PC-9 (cell line): Measurements from ENCODE around the gene CCDC180. TPM values are rescaled to one million over a fixed set of nuclear protein-coding genes. Genes with fewer than 3 reads are reported as not detected.

Experiments
- BruUV-seq: library from RNA; stranded (reverse); fragments of 400-500 nt; replicated peaks from 2 replicates; lab custom pipeline; 2021; lab: Mats Ljungman, UMichigan
- CTCF ChIA-PET: fragments of 300-600 bp; sonication (Branson Sonifier 250); formaldehyde crosslinking; loops from one replicate; lab custom pipeline; 2022; ENCODE audit warnings: antibody characterized with exemption; lab: Charles Lee
- POLR2A ChIA-PET: fragments of 300-600 bp; sonication (Branson Sonifier 250); formaldehyde crosslinking; loops from one replicate; lab custom pipeline; 2022; ENCODE audit warnings: antibody characterized with exemption; ENCODE audit not compliant: unreplicated experiment; lab: Charles Lee
- DNase-seq, 2 experiments: peaks; one replicate each; pipeline versions ENCODE4 v3.0.0 to v3.0.0-alpha.2; 2015 to 2022; ENCODE audit warnings: mixed read lengths in 1 of 2
- H2AFZ ChIP-seq: fragments of 200-600 bp; sonication (generic); 2 replicates; pipeline ENCODE4 v1.8.1; 2017; ENCODE audit warnings: antibody characterized with exemption
- H3F3A ChIP-seq: fragments of 200-600 bp; sonication (generic); 2 replicates; pipeline ENCODE4 v1.8.1; 2017; ENCODE audit warnings: antibody characterized with exemption, mild to moderate bottlenecking, low read depth; ENCODE audit not compliant: insufficient read depth
- H3K27ac ChIP-seq: fragments of 200-600 bp; sonication (generic); 2 replicates; pipeline ENCODE4 v1.6.1; 2016; ENCODE audit warnings: mixed run types
- H3K27me3 ChIP-seq: fragments of 200-600 bp; sonication (generic); 2 replicates; pipeline ENCODE4 v1.6.1; 2016; ENCODE audit warnings: low read depth, mixed run types; ENCODE audit not compliant: insufficient read depth
- H3K36me3 ChIP-seq: fragments of 200-600 bp; sonication (generic); 2 replicates; pipeline ENCODE4 v1.6.1; 2016; ENCODE audit warnings: low read depth, mixed run types
- H3K4me1 ChIP-seq: fragments of 200-600 bp; sonication (generic); replicated peaks from 2 replicates; pipeline ENCODE4 v1.6.1; 2016; ENCODE audit warnings: mixed run types; ENCODE audit not compliant: insufficient read depth
- H3K4me2 ChIP-seq: fragments of 200-600 bp; sonication (generic); 2 replicates; pipeline ENCODE4 v1.6.1; 2017; ENCODE audit warnings: mixed run types
- H3K4me3 ChIP-seq: fragments of 200-600 bp; sonication (generic); 2 replicates; pipeline ENCODE4 v1.6.1; 2016; ENCODE audit warnings: mixed run types
- H3K79me2 ChIP-seq: fragments of 200-600 bp; sonication (generic); 2 replicates; pipeline ENCODE4 v1.6.1; 2017; ENCODE audit warnings: low read depth, mixed run types
- H3K9me2 ChIP-seq: fragments of 200-600 bp; sonication (generic); 2 replicates; pipeline ENCODE4 v1.8.1; 2017; ENCODE audit warnings: mild to moderate bottlenecking; ENCODE audit not compliant: insufficient read depth
- H3K9me3 ChIP-seq: fragments of 200-600 bp; sonication (generic); 2 replicates; pipeline ENCODE4 v1.8.1; 2016; ENCODE audit warnings: low read depth; ENCODE audit not compliant: insufficient read depth
- H4K20me1 ChIP-seq: fragments of 200-600 bp; sonication (generic); 2 replicates; pipeline ENCODE4 v1.8.1; 2017; ENCODE audit not compliant: insufficient read depth
- CTCF ChIP-seq: fragments of 200-600 bp; sonication (generic); conservative IDR thresholded peaks from 2 replicates; pipeline ENCODE4 v1.6.1; 2017; ENCODE audit warnings: mixed run types, antibody characterized with exemption, mild to moderate bottlenecking, moderate library complexity
- EZH2 ChIP-seq: fragments of 200-600 bp; sonication (generic); IDR thresholded peaks from 2 replicates; pipeline ENCODE4 v1.8.0; 2017; ENCODE audit warnings: antibody characterized with exemption, low read depth
- intact Hi-C: fragments of 100-400 bp; cut with micrococcal nuclease; formaldehyde crosslinking; loops from one replicate; pipeline ENCODE4 v1.10.0; 2022; ENCODE audit not compliant: unreplicated experiment
- total RNA-seq: library from RNA; stranded (reverse); gene quantifications from 2 replicates; pipeline ENCODE4 v1.2.3, GENCODE V29; 2021

The CCDC180 gene
- total RNA-seq, 1 experiment from 2014 or later: 2.3 TPM

DNA sequence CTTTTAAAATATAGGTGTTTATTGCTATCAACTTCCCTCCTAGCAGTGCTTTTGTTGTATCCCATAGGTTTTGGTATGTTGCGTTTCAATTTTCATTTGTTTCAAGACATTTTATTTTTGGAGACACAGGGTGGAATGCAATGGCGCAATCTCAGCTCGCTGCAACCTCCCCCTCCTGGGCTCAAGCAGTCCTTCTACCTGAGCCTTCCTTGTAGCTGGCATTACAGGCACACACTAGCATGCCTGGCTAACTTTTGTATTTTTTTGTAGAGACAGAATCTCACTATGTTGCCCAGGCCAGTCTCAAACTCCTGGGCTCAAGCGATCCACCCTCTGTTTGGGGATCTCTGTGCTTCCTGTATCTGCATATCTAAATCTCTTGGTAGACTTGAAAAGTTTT lies 35.4 kb upstream of the CCDC180 start:
- no peak overlapping the region for H3K27ac ChIP-seq
- H3K4me1 ChIP-seq: no peaks in the 10 kb centered on the region
- H3K27me3 ChIP-seq: no peaks in the 10 kb centered on the region
- no peaks in the 10 kb centered on the region for H3F3A ChIP-seq
- H3K9me3 ChIP-seq: no peaks in the 10 kb centered on the region
- TF ChIP-seq CTCF (no peak), EZH2 (no peak)
- no peak overlapping the region for H3K4me3 ChIP-seq
- H3K4me2 ChIP-seq: no peak overlapping the region
- no peaks in the 10 kb centered on the region for H4K20me1 ChIP-seq
- no peak for DNase-seq
- no peaks in the 10 kb centered on the region for H3K9me2 ChIP-seq
- no peaks in the 10 kb centered on the region for H3K36me3 ChIP-seq
- H3K79me2 ChIP-seq: no peaks in the 10 kb centered on the region
- no peak overlapping the region for H2AFZ ChIP-seq
- BruUV-seq: no TSS peak
- POLR2A ChIA-PET: no interaction called here
- intact Hi-C loops: no loop called here
- CTCF ChIA-PET: no interaction called here

DNA sequence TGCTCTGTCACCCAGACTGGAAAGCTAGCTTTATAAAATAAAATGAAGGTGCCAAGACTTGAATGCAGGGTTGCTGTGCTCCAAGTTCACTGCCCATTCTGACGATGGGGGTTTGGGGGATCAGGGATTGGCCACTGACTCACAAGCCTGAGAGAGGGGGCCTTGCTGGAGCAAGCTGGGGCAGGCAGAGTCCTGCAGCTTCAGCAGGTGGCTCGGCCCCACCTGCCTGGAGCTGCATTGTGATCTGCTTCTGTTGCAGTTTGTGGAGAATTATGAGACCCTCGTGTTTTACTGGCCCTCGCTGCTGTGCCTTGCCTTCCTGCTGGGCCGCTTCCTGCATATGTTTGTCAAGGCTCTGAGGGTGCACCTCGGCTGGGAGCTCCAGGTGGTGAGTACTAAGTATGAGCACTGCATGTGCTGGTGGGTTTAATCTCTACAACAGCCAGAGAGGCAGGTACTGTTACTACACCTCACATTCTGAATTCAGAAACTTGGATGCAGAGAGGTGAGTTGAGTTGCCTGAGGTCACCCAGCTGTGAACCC lies 31.1 kb upstream of the CCDC180 start:
- no peaks in the 10 kb centered on the region for H3K4me1 ChIP-seq
- no peak for DNase-seq
- no peaks in the 10 kb centered on the region for H3K9me2 ChIP-seq
- BruUV-seq: no TSS peak
- no peak overlapping the region for H2AFZ ChIP-seq
- intact Hi-C loops: no loop called here
- no peaks in the 10 kb centered on the region for H3F3A ChIP-seq
- H3K4me2 ChIP-seq: no peak overlapping the region
- ChIA-PET CTCF (no interaction called here), POLR2A (no interaction called here)
- no peaks in the 10 kb centered on the region for H3K9me3 ChIP-seq
- no peaks in the 10 kb centered on the region for H3K79me2 ChIP-seq
- no peaks in the 10 kb centered on the region for H3K36me3 ChIP-seq
- H4K20me1 ChIP-seq: no peaks in the 10 kb centered on the region
- no peaks in the 10 kb centered on the region for H3K27me3 ChIP-seq
- no peak overlapping the region for H3K27ac ChIP-seq
- H3K4me3 ChIP-seq: no peak overlapping the region
- TF ChIP-seq EZH2 (no peak), CTCF (no peak)

GRCh38 chr9:97277953-97278352 lies 29.5 kb upstream of the CCDC180 start:
- no peak overlapping the region for H3K4me3 ChIP-seq
- no peaks in the 10 kb centered on the region for H3K4me1 ChIP-seq
- TF ChIP-seq EZH2 (no peak), CTCF (no peak)
- H3K79me2 ChIP-seq: no peaks in the 10 kb centered on the region
- no peaks in the 10 kb centered on the region for H3F3A ChIP-seq
- H3K27me3 ChIP-seq: no peaks in the 10 kb centered on the region
- intact Hi-C loops: no loop called here
- no peak overlapping the region for H3K4me2 ChIP-seq
- ChIA-PET POLR2A (no interaction called here), CTCF (no interaction called here)
- H3K27ac ChIP-seq: no peak overlapping the region
- no peaks in the 10 kb centered on the region for H3K36me3 ChIP-seq
- no peak for DNase-seq
- no peaks in the 10 kb centered on the region for H4K20me1 ChIP-seq
- BruUV-seq: no TSS peak
- H3K9me2 ChIP-seq: no peaks in the 10 kb centered on the region
- no peak overlapping the region for H2AFZ ChIP-seq
- H3K9me3 ChIP-seq: no peaks in the 10 kb centered on the region; the same call in 1 of the 2 replicates
